ENCODE measurements around the gene SLC11A2.
"Not testable (repeated sequence)": the region's sequence is repeated elsewhere in the genome, so short reads cannot be mapped to it uniquely, and the experiment has no call there.

The SLC11A2 gene

GRCh38 chr12:50990147-50990727 lies 35.9 kb downstream of the SLC11A2 start:
- DNase-seq (ENCODE audit: low spot score), result no peak

- no peak for DNase-seq (ENCODE audit: low spot score)
These were observed 37.3 kb downstream of the SLC11A2 start for GRCh38 chr12:50988871-50989270.

- no peak for DNase-seq (ENCODE audit: low spot score)
These were observed 38.1 kb downstream of the SLC11A2 start for GRCh38 chr12:50988051-50988450.

GRCh38 chr12:50986966-50987737 lies 39.0 kb downstream of the SLC11A2 start:
- DNase-seq (ENCODE audit: low spot score), result peak; percentile 56

GRCh38 chr12:50985322-50985721 lies 40.9 kb downstream of the SLC11A2 start:
- peak; percentile 79 for DNase-seq (ENCODE audit: low spot score)

GRCh38 chr12:50984586-50985298 lies 41.4 kb downstream of the SLC11A2 start:
- DNase-seq (ENCODE audit: low spot score), result no peak

GRCh38 chr12:50981319-50982239 lies 44.6 kb downstream of the SLC11A2 start:
- peak; percentile 30 for DNase-seq (ENCODE audit: low spot score)

- DNase-seq (ENCODE audit: low spot score), result no peak
These were observed 45.6 kb downstream of the SLC11A2 start for GRCh38 chr12:50980545-50980944.

- no peak for DNase-seq (ENCODE audit: low spot score)
These were observed 46.7 kb downstream of the SLC11A2 start for GRCh38 chr12:50979369-50980052.

- no peak for DNase-seq (ENCODE audit: low spot score)
These were observed 54.2 kb downstream of the SLC11A2 start for GRCh38 chr12:50971946-50972345.

GRCh38 chr12:50964432-50964831 lies 61.8 kb downstream of the SLC11A2 start:
- DNase-seq (ENCODE audit: low spot score), result no peak

GRCh38 chr12:50961708-50962107 lies 64.5 kb downstream of the SLC11A2 start:
- no peak for DNase-seq (ENCODE audit: low spot score)

- DNase-seq (ENCODE audit: low spot score), result no peak
These were observed 66.1 kb downstream of the SLC11A2 start for GRCh38 chr12:50960130-50960529.

- no peak for DNase-seq (ENCODE audit: low spot score)
These were observed 70.5 kb downstream of the SLC11A2 start for GRCh38 chr12:50955697-50956096.

- no peak for DNase-seq (ENCODE audit: low spot score)
These were observed 70.9 kb downstream of the SLC11A2 start for GRCh38 chr12:50955288-50955687.

GRCh38 chr12:50954789-50955188 lies 71.4 kb downstream of the SLC11A2 start:
- not testable (repeated sequence) for DNase-seq (ENCODE audit: low spot score)

- DNase-seq (ENCODE audit: low spot score), result no peak
These were observed 73.1 kb downstream of the SLC11A2 start for GRCh38 chr12:50953047-50953446.

- no peak for DNase-seq (ENCODE audit: low spot score)
These were observed 73.7 kb downstream of the SLC11A2 start, which contains the start of gene HIGD1C for GRCh38 chr12:50952510-50952909. TSS of gene HIGD1C (plus strand) at chr12:50952544. CDS start at chr12:50953999, 1,455 bp downstream.

- DNase-seq (ENCODE audit: low spot score), result no peak
These were observed 75.1 kb downstream of the SLC11A2 start for GRCh38 chr12:50951112-50951511.

GRCh38 chr12:50949801-50950302 lies 76.3 kb downstream of the SLC11A2 start:
- DNase-seq (ENCODE audit: low spot score), result no peak

GRCh38 chr12:50948798-50949197 lies 77.4 kb downstream of the SLC11A2 start:
- no peak for DNase-seq (ENCODE audit: low spot score)

Measured in RKO (cell line).